ENCODE measurements around the gene TNRC18.

TNRC18 gene

DNA sequence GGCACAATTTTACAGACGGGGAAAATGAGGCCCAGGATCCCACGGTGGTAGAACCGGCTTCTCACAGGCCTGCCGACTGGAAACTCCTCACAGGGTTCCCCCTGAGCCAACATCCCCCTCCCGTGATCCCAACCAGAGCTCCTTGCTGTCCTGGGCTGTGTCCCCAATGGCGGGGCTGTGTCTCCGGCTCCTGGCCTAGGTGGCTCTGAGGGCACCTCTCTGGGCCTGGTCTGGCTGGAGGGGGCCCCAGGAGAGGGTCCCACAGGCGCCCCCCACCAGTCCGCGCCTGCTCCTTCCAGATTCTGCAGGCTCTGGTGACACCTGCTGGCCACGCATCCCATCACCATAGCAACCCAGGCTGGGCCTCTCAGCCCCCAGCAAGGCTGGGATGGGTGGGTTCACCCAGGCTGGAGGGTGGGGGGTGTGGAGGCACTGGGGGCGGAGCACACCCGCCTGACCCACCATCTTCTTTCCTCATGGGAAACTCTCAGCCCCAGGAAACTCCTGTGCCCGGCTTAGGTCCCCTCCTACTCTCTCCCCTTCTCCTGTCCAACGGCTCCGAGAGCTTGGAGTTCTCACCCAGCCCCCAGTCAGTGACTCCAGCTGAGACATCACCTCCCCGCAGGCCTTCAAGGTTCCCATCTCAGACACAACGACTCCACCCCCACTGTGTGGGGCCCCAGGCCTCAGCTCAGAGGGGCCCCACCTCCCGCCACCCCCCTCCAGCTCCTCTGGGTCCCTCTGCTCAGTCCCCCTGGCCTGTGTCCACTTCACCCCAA, 27.1 kb upstream of the TNRC18 start:
- TF ChIP-seq, protein P1, sequence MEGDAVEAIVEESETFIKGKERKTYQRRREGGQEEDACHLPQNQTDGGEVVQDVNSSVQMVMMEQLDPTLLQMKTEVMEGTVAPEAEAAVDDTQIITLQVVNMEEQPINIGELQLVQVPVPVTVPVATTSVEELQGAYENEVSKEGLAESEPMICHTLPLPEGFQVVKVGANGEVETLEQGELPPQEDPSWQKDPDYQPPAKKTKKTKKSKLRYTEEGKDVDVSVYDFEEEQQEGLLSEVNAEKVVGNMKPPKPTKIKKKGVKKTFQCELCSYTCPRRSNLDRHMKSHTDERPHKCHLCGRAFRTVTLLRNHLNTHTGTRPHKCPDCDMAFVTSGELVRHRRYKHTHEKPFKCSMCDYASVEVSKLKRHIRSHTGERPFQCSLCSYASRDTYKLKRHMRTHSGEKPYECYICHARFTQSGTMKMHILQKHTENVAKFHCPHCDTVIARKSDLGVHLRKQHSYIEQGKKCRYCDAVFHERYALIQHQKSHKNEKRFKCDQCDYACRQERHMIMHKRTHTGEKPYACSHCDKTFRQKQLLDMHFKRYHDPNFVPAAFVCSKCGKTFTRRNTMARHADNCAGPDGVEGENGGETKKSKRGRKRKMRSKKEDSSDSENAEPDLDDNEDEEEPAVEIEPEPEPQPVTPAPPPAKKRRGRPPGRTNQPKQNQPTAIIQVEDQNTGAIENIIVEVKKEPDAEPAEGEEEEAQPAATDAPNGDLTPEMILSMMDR (IDR thresholded peaks at IDR 0.05; ENCODE audit: insufficient read depth, low read depth, low read length, missing control alignments) = peak; percentile 46
- peak; percentile 29 for DNase-seq (ENCODE audit: low read depth)

GRCh38 chr7:5448378-5449037, 24.9 kb upstream of the TNRC18 start:
- H3K4me3 ChIP-seq (ENCODE audit: low read depth, low read length) = no peak overlapping the region
- DNase-seq (ENCODE audit: low read depth) = no peak
- TF ChIP-seq, protein P1 (IDR thresholded peaks at IDR 0.05; ENCODE audit: insufficient read depth, low read depth, low read length, missing control alignments) = no peak

More for the DNA sequence above, 27.1 kb upstream of the TNRC18 start:
- no peak overlapping the region for H3K4me3 ChIP-seq (ENCODE audit: low read depth, low read length)

GRCh38 chr7:5445981-5446594, 22.5 kb upstream of the TNRC18 start:
- TF ChIP-seq, protein P1 (IDR thresholded peaks at IDR 0.05; ENCODE audit: insufficient read depth, low read depth, low read length, missing control alignments) = no peak
- no peak overlapping the region for H3K4me3 ChIP-seq (ENCODE audit: low read depth, low read length)
- no peak for DNase-seq (ENCODE audit: low read depth)

- DNase-seq (ENCODE audit: low read depth) = no peak
- no peak overlapping the region for H3K4me3 ChIP-seq (ENCODE audit: low read depth, low read length)
- TF ChIP-seq, protein P1 (IDR thresholded peaks at IDR 0.05; ENCODE audit: insufficient read depth, low read depth, low read length, missing control alignments) = no peak
These were observed 20.0 kb upstream of the TNRC18 start for GRCh38 chr7:5443678-5444077.

- no peak for DNase-seq (ENCODE audit: low read depth)
- H3K4me3 ChIP-seq (ENCODE audit: low read depth, low read length) = no peak overlapping the region
- TF ChIP-seq, protein P1 (IDR thresholded peaks at IDR 0.05; ENCODE audit: insufficient read depth, low read depth, low read length, missing control alignments) = no peak
These were observed 19.2 kb upstream of the TNRC18 start for GRCh38 chr7:5442757-5443305.

DNA sequence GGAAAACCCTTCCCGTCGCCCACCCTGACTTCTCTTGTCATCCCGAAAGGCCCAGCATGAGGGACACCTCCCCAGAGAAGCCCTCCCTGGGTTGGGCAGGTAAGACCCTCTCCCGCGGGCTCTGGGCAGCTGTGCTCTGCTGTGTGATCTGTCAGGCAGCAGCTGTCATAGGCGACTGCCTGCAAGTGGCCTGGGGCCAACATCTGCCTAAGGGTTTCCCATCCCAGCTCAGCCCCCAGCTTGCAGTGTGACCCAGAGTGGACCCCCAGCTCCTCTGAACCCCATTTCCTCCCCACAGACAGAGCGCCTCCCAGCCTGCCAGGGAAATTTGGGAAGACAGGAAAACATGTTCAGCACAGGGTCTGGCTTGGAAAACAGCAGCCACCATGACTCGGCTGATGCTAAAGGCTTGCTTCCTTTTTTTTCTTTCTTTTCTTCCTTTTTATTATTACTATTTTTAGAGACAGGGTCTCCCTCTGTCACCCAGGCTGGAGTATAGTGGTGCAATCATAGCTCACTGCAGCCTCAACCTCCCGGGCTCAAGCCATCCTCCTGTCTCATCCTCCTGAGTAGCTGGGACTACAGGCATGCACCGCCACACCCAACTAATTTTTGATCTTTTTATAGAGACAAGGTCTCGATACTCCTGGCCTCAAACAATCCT, 18.3 kb upstream of the TNRC18 start:
- no peak for DNase-seq (ENCODE audit: low read depth)
- H3K4me3 ChIP-seq (ENCODE audit: low read depth, low read length) = no peak overlapping the region
- TF ChIP-seq, protein P1 (IDR thresholded peaks at IDR 0.05; ENCODE audit: insufficient read depth, low read depth, low read length, missing control alignments) = no peak
